Mucosa of rectum (tissue), 2 donors: ENCODE results near the gene BRF1.
"Not testable (repeated sequence)": the region's sequence is repeated elsewhere in the genome, so short reads cannot be mapped to it uniquely, and the experiment has no call there.

Source experiments
- H3K27ac ChIP-seq, 2 donors: one replicate each; pipeline ENCODE4 v1.7.0; 2013; ENCODE audit warnings: inconsistent platforms in 2 of 2, low read depth in 2 of 2, low read length in 2 of 2
- H3K27me3 ChIP-seq, 2 donors: one replicate each; pipeline ENCODE4 v1.7.0; 2013; ENCODE audit warnings: low read length in 2 of 2; ENCODE audit not compliant: control insufficient read depth in 2 of 2, insufficient read depth in 2 of 2
- H3K36me3 ChIP-seq, 2 donors: one replicate each; pipeline ENCODE4 v1.7.0; 2013; ENCODE audit warnings: low read length in 2 of 2; ENCODE audit not compliant: control insufficient read depth in 2 of 2, insufficient read depth in 2 of 2
- H3K4me1 ChIP-seq, 2 donors: one replicate each; pipeline ENCODE4 v1.7.0; 2013; ENCODE audit warnings: low read length in 2 of 2, mild to moderate bottlenecking in 1 of 2; ENCODE audit not compliant: control insufficient read depth in 2 of 2, insufficient read depth in 2 of 2
- H3K4me3 ChIP-seq, 2 donors: one replicate each; pipeline ENCODE4 v1.7.0; 2013; ENCODE audit warnings: low read length in 2 of 2
- H3K9ac ChIP-seq, 2 donors: one replicate each; pipeline ENCODE4 v1.7.0; 2013; ENCODE audit warnings: low read length in 2 of 2, low read depth in 1 of 2, mild to moderate bottlenecking in 1 of 2
- H3K9me3 ChIP-seq, 2 donors: one replicate each; pipeline ENCODE4 v1.7.0; 2013; ENCODE audit warnings: low read length in 2 of 2; ENCODE audit not compliant: control insufficient read depth in 2 of 2
- donor health status: healthy.
- donor health status: Normal muscosa, but diverticular disease.

BRF1 gene

GRCh38 chr14:105288936-105289335 lies 11.9 kb downstream of the BRF1 start:
- H3K4me1 ChIP-seq, H3K27me3 ChIP-seq, H3K36me3 ChIP-seq, H3K9me3 ChIP-seq, H3K9ac ChIP-seq, H3K4me3 ChIP-seq, H3K27ac ChIP-seq: not testable (repeated sequence)

GRCh38 chr14:105287249-105288102 lies 13.3 kb downstream of the BRF1 start:
- H3K27ac ChIP-seq = no peak overlapping the region
- H3K36me3 ChIP-seq = peaks cover 0 to 5% of the 10 kb centered on the region in 2 donors
- H3K4me3 ChIP-seq = no peak overlapping the region
- no peaks in the 10 kb centered on the region for H3K9me3 ChIP-seq
- H3K27me3 ChIP-seq = no peaks in the 10 kb centered on the region
- no peak overlapping the region for H3K9ac ChIP-seq
- no peaks in the 10 kb centered on the region for H3K4me1 ChIP-seq

GRCh38 chr14:105286759-105287144 lies 14.0 kb downstream of the BRF1 start:
- H3K9me3 ChIP-seq = no peaks in the 10 kb centered on the region
- no peak overlapping the region for H3K27ac ChIP-seq
- no peaks in the 10 kb centered on the region for H3K4me1 ChIP-seq
- no peak overlapping the region for H3K4me3 ChIP-seq
- H3K9ac ChIP-seq = no peak overlapping the region
- H3K27me3 ChIP-seq = no peaks in the 10 kb centered on the region
- H3K36me3 ChIP-seq = peaks cover 0 to 5% of the 10 kb centered on the region in 2 donors

GRCh38 chr14:105285174-105285573 lies 15.6 kb downstream of the BRF1 start:
- Histone ChIP-seq H3K4me3 (no peak overlapping the region), H3K36me3 (peaks cover 0 to 5% of the 10 kb centered on the region in 2 donors), H3K27ac (no peak overlapping the region), H3K4me1 (peaks cover 0 to 3% of the 10 kb centered on the region in 2 donors), H3K9me3 (no peaks in the 10 kb centered on the region), H3K9ac (no peak overlapping the region), H3K27me3 (no peaks in the 10 kb centered on the region)

- Histone ChIP-seq H3K9me3 (no peaks in the 10 kb centered on the region), H3K36me3 (peaks cover 0 to 5% of the 10 kb centered on the region in 2 donors), H3K9ac (no peak overlapping the region), H3K27ac (no peak overlapping the region), H3K4me1 (peaks cover 0 to 3% of the 10 kb centered on the region in 2 donors), H3K4me3 (no peak overlapping the region), H3K27me3 (no peaks in the 10 kb centered on the region)
Observed at GRCh38 chr14:105283899-105284298, 16.9 kb downstream of the BRF1 start.

DNA sequence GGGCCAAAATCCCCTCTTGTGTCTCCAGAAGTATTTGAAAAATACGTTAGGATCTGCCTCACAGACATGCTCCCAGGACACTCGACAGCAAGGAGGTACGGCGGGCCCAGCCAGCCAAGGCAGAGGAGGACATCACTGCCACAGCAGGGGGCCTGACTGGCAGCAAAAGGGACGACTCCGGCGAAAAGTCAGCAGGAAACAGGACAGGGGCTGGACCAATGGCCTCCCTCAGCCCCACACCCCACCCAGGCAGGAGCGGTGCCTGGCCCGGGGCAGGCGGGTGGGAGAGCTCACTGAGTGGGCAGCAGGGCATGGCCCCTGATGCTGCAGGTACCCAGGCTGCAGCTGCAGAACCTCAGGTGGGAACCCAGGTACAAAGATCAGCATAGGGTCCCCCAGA lies 17.8 kb downstream of the BRF1 start:
- Histone ChIP-seq H3K36me3 (peaks cover 0 to 5% of the 10 kb centered on the region in 2 donors), H3K27ac (no peak overlapping the region)

DNA sequence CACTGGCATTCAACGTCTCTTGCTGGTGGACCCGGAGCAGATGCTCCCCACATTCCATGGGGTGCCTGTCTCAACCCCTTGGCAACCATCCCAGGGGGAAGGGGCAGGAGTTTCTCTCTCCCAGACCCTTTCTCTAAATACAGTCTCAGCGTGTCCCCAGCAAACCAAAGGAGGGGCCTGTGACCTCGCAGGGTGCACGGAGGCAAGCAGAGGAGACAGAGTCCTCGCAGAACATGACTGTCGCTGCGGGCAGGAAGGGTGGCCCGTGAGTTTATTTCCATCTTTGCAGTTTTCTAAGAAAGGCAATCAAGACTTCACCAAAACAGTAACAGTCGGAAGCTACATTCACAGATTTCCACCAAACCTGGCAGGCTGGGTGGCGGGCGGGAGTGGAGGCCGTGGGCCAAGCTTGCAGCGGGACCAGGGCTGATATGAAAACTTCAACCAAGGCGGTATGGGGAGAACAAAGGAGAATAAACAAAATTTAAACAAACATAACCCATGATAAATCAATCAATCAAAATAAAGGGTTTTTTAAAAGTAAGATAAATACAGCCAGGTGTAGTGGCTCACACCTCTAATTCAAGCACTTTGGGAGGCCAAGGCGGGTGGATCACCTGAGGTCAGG lies 18.6 kb downstream of the BRF1 start:
- no peaks in the 10 kb centered on the region for H3K27me3 ChIP-seq
- no peaks in the 10 kb centered on the region for H3K9me3 ChIP-seq
- no peak overlapping the region for H3K27ac ChIP-seq
- H3K9ac ChIP-seq = no peak overlapping the region
- peaks cover 0 to 3% of the 10 kb centered on the region in 2 donors for H3K4me1 ChIP-seq
- peaks cover 0 to 5% of the 10 kb centered on the region in 2 donors for H3K36me3 ChIP-seq
- H3K4me3 ChIP-seq = no peak overlapping the region

More for the DNA sequence above, 17.8 kb downstream of the BRF1 start:
- Histone ChIP-seq H3K4me3 (no peak overlapping the region), H3K9ac (no peak overlapping the region), H3K27me3 (no peaks in the 10 kb centered on the region), H3K9me3 (no peaks in the 10 kb centered on the region), H3K4me1 (peaks cover 0 to 3% of the 10 kb centered on the region in 2 donors)

GRCh38 chr14:105281371-105282097 lies 19.3 kb downstream of the BRF1 start:
- H3K9ac ChIP-seq = no peak overlapping the region
- H3K27ac ChIP-seq = no peak overlapping the region
- H3K27me3 ChIP-seq = no peaks in the 10 kb centered on the region
- no peaks in the 10 kb centered on the region for H3K9me3 ChIP-seq
- H3K4me3 ChIP-seq = no peak overlapping the region
- H3K36me3 ChIP-seq = peaks cover 0 to 5% of the 10 kb centered on the region in 2 donors
- H3K4me1 ChIP-seq = peaks cover 0 to 3% of the 10 kb centered on the region in 2 donors

DNA sequence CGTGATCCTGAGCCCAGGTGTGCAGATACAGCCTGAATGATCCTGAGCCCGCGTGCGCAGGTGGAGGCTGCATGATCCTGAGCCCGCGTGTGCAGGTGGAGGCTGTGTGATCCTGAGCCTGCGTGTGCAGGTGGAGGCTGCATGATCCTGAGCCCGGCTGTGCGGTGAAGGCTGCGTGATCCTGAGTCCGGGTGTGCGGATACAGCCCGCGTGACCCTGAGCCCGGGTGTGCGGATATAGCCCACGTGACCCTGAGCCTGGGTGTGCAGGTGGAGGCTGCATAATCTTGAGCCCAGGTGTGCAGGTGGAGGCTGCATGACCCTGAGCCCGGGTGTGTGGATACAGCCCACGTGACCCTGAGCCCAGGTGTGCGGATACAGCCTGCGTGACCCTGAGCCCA lies 20.3 kb downstream of the BRF1 start:
- H3K9ac ChIP-seq = no peak overlapping the region
- no peak overlapping the region for H3K4me3 ChIP-seq
- H3K27me3 ChIP-seq = no peaks in the 10 kb centered on the region
- H3K36me3 ChIP-seq = peaks cover 0 to 5% of the 10 kb centered on the region in 2 donors
- peaks cover 0 to 3% of the 10 kb centered on the region in 2 donors for H3K4me1 ChIP-seq
- H3K9me3 ChIP-seq = no peaks in the 10 kb centered on the region
- no peak overlapping the region for H3K27ac ChIP-seq
